Activated T-cell treated with anti-CD3 and anti-CD28 coated beads, Interleukin-2, amount 50 U/mL, for 48 hours (primary cell): Measurements from ENCODE around the gene SEPHS2.
A peak's percentile ranks its signal among the peaks of the same experiment; 100 is the strongest.
"Not testable (repeated sequence)": the region's sequence is repeated elsewhere in the genome, so short reads cannot be mapped to it uniquely, and the experiment has no call there.

Experiments
- DNase-seq, 2 experiments: peaks; one replicate each; pipeline ENCODE4 v3.0.0-alpha.2; 2020

The SEPHS2 gene

DNA sequence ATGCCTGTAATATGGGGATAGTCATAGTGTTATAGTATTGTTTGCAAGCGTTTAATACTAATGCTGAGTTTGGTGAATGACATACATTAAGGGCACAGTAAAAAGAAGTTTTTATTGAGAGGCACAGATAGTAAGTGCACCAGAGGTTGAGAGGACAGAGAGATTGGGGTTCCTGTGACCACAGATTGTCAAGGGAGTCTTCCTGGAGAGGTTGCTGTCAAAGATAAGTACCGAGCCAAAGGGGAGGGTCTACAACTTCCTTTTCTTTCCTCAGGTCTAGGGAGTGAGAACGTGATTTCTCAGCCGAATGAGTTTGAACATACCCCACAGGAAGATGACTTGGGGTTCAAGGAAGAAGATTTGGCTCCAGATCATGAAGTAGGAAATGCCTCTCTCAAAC is 48.6 kb downstream of the SEPHS2 start:
- no peak for DNase-seq

DNA sequence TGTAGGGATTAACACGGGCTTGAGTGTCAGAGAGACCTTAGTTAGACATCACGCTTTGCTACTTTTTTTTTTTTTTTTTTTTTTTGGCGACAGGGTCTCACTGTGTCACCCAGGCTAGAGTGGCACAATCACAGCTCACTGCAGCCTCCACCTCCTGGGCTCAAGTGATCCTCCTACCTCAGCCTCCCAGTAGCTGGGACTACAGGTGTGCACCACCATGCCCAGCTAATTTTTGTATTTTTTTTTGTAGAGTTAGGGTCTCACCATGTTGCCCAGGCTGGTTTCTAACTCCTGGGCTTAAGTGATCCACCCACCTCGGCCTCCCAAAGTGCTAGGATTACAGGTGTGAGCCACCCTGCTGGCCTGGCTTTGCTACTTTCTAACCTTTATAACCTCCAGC is 49.0 kb downstream of the SEPHS2 start:
- not testable (repeated sequence) for DNase-seq

GRCh38 chr16:30395992-30396585 is 49.6 kb downstream of the SEPHS2 start:
- DNase-seq: no peak

- DNase-seq: peak; percentile 70 to 77
Measured at GRCh38 chr16:30395155-30395991, 50.3 kb downstream of the SEPHS2 start, which contains the start of gene ZNF48. Gene ZNF48, plus strand, starts transcription at chr16:30395420. Its CDS starts 375 bp downstream, at chr16:30395795.

DNA sequence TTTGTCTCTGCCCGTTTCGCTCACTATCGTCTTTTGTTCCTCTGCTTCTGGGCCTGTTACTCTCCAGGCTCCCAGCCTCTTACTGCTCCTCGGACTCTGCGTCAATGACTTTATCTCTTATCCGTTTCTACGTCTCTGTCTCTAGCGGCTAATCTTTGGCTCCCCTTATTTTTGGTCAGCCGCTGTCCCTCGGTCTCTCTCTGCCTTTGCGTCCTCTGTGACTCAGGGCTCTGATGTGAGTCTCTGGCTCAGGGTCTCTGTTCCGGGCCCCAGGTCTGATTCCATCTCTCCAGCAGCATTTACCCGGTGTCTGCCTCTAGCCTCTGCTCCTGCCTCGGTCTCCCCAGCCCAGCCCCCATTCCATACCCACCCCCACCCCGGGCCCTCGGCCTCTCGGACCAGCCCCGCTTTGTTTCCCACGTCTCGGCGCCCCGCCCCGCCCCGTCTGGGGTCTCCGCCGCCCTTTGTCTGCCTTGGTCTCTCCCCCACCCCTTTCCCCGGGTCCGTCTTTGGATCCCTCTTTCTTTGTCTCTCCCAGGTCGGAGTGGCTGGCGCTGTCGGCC is 51.0 kb downstream of the SEPHS2 start:
- DNase-seq: no peak
